GM12878 (cell line): Measurements from ENCODE around the gene LARP4. TPM values are rescaled to one million over a fixed set of nuclear protein-coding genes. Genes with fewer than 3 reads are reported as not detected.

Experiments used
- ATF7 ChIP-seq: fragments of 450-650 bp; IDR thresholded peaks from 2 replicates; pipeline ENCODE4 v1.6.1; 2016; ENCODE audit warnings: low read depth, mild to moderate bottlenecking
- CBFB ChIP-seq: IDR thresholded peaks from 2 replicates; pipeline ENCODE4 v1.6.1; 2016; ENCODE audit warnings: antibody characterized with exemption, low read depth
- CBX3 ChIP-seq: fragments of 200-600 bp; sonication (generic); IDR thresholded peaks from 2 replicates; pipeline ENCODE4 v1.6.1; 2016; ENCODE audit warnings: low read depth, borderline replicate concordance
- FOXK2 ChIP-seq: fragments of 450-650 bp; IDR thresholded peaks from 2 replicates; pipeline ENCODE4 v1.6.1; 2017; ENCODE audit warnings: mild to moderate bottlenecking, moderate library complexity
- HDGF ChIP-seq: fragments of 450-650 bp; IDR thresholded peaks from 2 replicates; pipeline ENCODE4 v1.6.1; 2016; ENCODE audit warnings: antibody characterized with exemption
- IKZF1 ChIP-seq: fragments of 450-650 bp; conservative IDR thresholded peaks from 2 replicates; pipeline ENCODE4 v1.6.1; 2017; ENCODE audit warnings: antibody characterized with exemption, mild to moderate bottlenecking
- NR2F1 ChIP-seq: fragments of 450-650 bp; conservative IDR thresholded peaks from 2 replicates; pipeline ENCODE4 v1.6.1; 2017; ENCODE audit warnings: mild to moderate bottlenecking
- PAX5 ChIP-seq: IDR thresholded peaks from 2 replicates; pipeline ENCODE4 v1.6.1; 2011; ENCODE audit warnings: low read depth, low read length, borderline replicate concordance
- RAD51 ChIP-seq: fragments of 450-650 bp; IDR thresholded peaks from 2 replicates; pipeline ENCODE4 v1.6.1; 2016; ENCODE audit warnings: moderate library complexity, mild to moderate bottlenecking, inconsistent platforms
- RCOR1 ChIP-seq: conservative IDR thresholded peaks from 2 replicates; pipeline ENCODE4 v1.6.1; 2012; ENCODE audit warnings: low read depth, low read length, improper control_type of control experiment
- RELA ChIP-seq: fragments of 450-650 bp; IDR thresholded peaks from 2 replicates; pipeline ENCODE4 v1.8.0; 2014; ENCODE audit warnings: borderline replicate concordance; ENCODE audit not compliant: partially characterized antibody
- REST ChIP-seq: IDR thresholded peaks from 2 replicates; pipeline ENCODE4 v1.6.1; 2012; ENCODE audit warnings: mild to moderate bottlenecking, low read depth, low read length
- RFX5 ChIP-seq: IDR thresholded peaks from 2 replicates; pipeline ENCODE4 v1.6.1; 2011; ENCODE audit warnings: low read depth, low read length, improper control_type of control experiment
- SIN3A ChIP-seq: IDR thresholded peaks from 2 replicates; pipeline ENCODE4 v1.6.1; 2012; ENCODE audit warnings: low read depth, low read length, improper control_type of control experiment
- TCF7 ChIP-seq: IDR thresholded peaks from 2 replicates; pipeline ENCODE4 v1.6.1; 2014; ENCODE audit warnings: antibody characterized with exemption, borderline replicate concordance
- ZBTB4 ChIP-seq: fragments of 450-650 bp; formaldehyde crosslinking; IDR thresholded peaks from 2 replicates; pipeline ENCODE4 v1.4.0; 2022; ENCODE audit warnings: mild to moderate bottlenecking, moderate library complexity
- ZNF207 ChIP-seq: fragments of 450-650 bp; IDR thresholded peaks from 2 replicates; pipeline ENCODE4 v1.6.1; 2014; ENCODE audit warnings: antibody characterized with exemption, mild to moderate bottlenecking, borderline replicate concordance
- ZZZ3 ChIP-seq: IDR thresholded peaks from 2 replicates; pipeline ENCODE4 v1.6.1; 2011; ENCODE audit warnings: low read depth; ENCODE audit not compliant: control insufficient read depth, insufficient read length
- polyA plus RNA-seq, 11 experiments: library from polyadenylated mRNA; depleted of rRNA in 4 of 11; unstranded in 6 of 11; stranded (reverse) in 5 of 11; fragments of >200 nt; fragmentation: Nextera tagmentation in 4 of 11; fragmentation: Illumina TruSeq in 1 of 11; extraction: Ambion mirVana in 4 of 11; extraction: Trizol in 1 of 11; gene quantifications; 1 replicate in 1 of 11; 2 replicates in 10 of 11; pipeline versions ENCODE4 v1.2.1 to v1.2.3, GENCODE V29; 2011 to 2016; ENCODE audit warnings: inconsistent platforms in 2 of 11, missing spikeins in 2 of 11, low read depth in 1 of 11
- total RNA-seq, 4 experiments: library from RNA; depleted of rRNA in 3 of 4; stranded (reverse); fragments of >200 nt in 3 of 4; fragmentation: Illumina TruSeq in 1 of 4; extraction: Trizol in 1 of 4; gene quantifications; 2 replicates each; pipeline versions ENCODE4 v1.2.1 to v1.2.3, GENCODE V29; 2013 to 2021
- TF ChIP-seq, protein P1 (sequence below): fragments of 450-650 bp; formaldehyde crosslinking; IDR thresholded peaks from 2 replicates; pipeline ENCODE4 v1.4.0; 2020; ENCODE audit warnings: mild to moderate bottlenecking, moderate library complexity
- TF ChIP-seq, protein P2 (sequence below): IDR thresholded peaks from 2 replicates; pipeline ENCODE4 v1.6.1; 2011; ENCODE audit warnings: low read depth, mild to moderate bottlenecking, low read length, moderate library complexity, borderline replicate concordance; ENCODE audit errors: extremely low read depth

The LARP4 gene
- total and polyA plus RNA-seq, 10 of the 15 experiments (the other 5 are each of a cell fraction or from before 2014, with no cell fraction given): 24.1 to 72.6 (median 35.6) TPM

GRCh38 chr12:50505675-50506530, 105.2 kb downstream of the LARP4 start (continued):
- TF ChIP-seq, protein P1, sequence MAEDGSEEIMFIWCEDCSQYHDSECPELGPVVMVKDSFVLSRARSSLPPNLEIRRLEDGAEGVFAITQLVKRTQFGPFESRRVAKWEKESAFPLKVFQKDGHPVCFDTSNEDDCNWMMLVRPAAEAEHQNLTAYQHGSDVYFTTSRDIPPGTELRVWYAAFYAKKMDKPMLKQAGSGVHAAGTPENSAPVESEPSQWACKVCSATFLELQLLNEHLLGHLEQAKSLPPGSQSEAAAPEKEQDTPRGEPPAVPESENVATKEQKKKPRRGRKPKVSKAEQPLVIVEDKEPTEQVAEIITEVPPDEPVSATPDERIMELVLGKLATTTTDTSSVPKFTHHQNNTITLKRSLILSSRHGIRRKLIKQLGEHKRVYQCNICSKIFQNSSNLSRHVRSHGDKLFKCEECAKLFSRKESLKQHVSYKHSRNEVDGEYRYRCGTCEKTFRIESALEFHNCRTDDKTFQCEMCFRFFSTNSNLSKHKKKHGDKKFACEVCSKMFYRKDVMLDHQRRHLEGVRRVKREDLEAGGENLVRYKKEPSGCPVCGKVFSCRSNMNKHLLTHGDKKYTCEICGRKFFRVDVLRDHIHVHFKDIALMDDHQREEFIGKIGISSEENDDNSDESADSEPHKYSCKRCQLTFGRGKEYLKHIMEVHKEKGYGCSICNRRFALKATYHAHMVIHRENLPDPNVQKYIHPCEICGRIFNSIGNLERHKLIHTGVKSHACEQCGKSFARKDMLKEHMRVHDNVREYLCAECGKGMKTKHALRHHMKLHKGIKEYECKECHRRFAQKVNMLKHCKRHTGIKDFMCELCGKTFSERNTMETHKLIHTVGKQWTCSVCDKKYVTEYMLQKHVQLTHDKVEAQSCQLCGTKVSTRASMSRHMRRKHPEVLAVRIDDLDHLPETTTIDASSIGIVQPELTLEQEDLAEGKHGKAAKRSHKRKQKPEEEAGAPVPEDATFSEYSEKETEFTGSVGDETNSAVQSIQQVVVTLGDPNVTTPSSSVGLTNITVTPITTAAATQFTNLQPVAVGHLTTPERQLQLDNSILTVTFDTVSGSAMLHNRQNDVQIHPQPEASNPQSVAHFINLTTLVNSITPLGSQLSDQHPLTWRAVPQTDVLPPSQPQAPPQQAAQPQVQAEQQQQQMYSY (CRISPR knock-in tag): no peak
- no peak for TF ChIP-seq TCF7
- TF ChIP-seq ZNF207: no peak
- no peak for TF ChIP-seq SIN3A
- TF ChIP-seq, protein P2, sequence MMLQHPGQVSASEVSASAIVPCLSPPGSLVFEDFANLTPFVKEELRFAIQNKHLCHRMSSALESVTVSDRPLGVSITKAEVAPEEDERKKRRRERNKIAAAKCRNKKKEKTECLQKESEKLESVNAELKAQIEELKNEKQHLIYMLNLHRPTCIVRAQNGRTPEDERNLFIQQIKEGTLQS: peak; percentile 7; the same call in 1 of the 2 replicates
- TF ChIP-seq RFX5: no peak
- TF ChIP-seq IKZF1: no peak
- no peak for TF ChIP-seq HDGF
- TF ChIP-seq FOXK2: no peak
- no peak for TF ChIP-seq ZBTB4 (CRISPR knock-in tag)
- TF ChIP-seq RAD51: peak; percentile 84
- no peak for TF ChIP-seq RCOR1
- TF ChIP-seq RELA: no peak
- TF ChIP-seq NR2F1: no peak
- no peak for TF ChIP-seq ZZZ3
- no peak for TF ChIP-seq REST
- no peak for TF ChIP-seq CBX3
- TF ChIP-seq CBFB: 0 out of 2 replicates have a peak, but pooled peaks have one; percentile 4
- no peak for TF ChIP-seq ATF7
- TF ChIP-seq PAX5: no peak
